ENCODE measurements around the gene RNF112.
A peak's percentile ranks its signal among the peaks of the same experiment; 100 is the strongest.

Gene RNF112

DNA sequence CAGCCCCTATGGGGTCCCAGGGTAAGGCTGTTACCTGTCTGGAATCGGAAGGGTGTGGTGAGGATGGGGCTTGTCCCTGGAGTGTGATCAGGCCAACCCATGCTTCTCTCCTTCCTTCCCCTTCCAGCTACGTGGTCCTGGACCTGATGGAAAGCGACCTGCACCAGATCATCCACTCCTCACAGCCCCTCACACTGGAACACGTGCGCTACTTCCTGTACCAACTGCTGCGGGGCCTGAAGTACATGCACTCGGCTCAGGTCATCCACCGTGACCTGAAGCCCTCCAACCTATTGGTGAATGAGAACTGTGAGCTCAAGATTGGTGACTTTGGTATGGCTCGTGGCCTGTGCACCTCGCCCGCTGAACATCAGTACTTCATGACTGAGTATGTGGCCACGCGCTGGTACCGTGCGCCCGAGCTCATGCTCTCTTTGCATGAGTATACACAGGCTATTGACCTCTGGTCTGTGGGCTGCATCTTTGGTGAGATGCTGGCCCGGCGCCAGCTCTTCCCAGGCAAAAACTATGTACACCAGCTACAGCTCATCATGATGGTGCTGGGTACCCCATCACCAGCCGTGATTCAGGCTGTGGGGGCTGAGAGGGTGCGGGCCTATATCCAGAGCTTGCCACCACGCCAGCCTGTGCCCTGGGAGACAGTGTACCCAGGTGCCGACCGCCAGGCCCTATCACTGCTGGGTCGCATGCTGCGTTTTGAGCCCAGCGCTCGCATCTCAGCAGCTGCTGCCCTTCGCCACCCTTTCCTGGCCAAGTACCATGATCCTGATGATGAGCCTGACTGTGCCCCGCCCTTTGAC is 30.3 kb upstream of the RNF112 start:
- peak; percentile 67 for DNase-seq (ENCODE audit: low spot score)
- peak overlapping the region; percentile 84 for H3K4me3 ChIP-seq
- TF ChIP-seq, protein P1, sequence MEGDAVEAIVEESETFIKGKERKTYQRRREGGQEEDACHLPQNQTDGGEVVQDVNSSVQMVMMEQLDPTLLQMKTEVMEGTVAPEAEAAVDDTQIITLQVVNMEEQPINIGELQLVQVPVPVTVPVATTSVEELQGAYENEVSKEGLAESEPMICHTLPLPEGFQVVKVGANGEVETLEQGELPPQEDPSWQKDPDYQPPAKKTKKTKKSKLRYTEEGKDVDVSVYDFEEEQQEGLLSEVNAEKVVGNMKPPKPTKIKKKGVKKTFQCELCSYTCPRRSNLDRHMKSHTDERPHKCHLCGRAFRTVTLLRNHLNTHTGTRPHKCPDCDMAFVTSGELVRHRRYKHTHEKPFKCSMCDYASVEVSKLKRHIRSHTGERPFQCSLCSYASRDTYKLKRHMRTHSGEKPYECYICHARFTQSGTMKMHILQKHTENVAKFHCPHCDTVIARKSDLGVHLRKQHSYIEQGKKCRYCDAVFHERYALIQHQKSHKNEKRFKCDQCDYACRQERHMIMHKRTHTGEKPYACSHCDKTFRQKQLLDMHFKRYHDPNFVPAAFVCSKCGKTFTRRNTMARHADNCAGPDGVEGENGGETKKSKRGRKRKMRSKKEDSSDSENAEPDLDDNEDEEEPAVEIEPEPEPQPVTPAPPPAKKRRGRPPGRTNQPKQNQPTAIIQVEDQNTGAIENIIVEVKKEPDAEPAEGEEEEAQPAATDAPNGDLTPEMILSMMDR (IDR thresholded peaks at IDR 0.05), result no peak
- peak overlapping the region; percentile 21 to 99 for H3K27ac ChIP-seq

DNA sequence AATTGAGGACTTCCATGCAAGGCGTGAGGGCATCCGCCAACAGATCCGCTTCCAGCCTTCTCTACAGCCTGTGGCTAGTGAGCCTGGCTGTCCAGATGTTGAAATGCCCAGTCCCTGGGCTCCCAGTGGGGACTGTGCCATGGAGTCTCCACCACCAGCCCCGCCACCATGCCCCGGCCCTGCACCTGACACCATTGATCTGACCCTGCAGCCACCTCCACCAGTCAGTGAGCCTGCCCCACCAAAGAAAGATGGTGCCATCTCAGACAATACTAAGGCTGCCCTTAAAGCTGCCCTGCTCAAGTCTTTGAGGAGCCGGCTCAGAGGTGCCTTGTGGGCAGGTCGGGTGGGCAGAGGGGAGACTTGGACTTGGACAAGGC is 29.7 kb upstream of the RNF112 start:
- TF ChIP-seq, protein P1 (IDR thresholded peaks at IDR 0.05), result no peak
- DNase-seq (ENCODE audit: low spot score), result peak; percentile 73

DNA sequence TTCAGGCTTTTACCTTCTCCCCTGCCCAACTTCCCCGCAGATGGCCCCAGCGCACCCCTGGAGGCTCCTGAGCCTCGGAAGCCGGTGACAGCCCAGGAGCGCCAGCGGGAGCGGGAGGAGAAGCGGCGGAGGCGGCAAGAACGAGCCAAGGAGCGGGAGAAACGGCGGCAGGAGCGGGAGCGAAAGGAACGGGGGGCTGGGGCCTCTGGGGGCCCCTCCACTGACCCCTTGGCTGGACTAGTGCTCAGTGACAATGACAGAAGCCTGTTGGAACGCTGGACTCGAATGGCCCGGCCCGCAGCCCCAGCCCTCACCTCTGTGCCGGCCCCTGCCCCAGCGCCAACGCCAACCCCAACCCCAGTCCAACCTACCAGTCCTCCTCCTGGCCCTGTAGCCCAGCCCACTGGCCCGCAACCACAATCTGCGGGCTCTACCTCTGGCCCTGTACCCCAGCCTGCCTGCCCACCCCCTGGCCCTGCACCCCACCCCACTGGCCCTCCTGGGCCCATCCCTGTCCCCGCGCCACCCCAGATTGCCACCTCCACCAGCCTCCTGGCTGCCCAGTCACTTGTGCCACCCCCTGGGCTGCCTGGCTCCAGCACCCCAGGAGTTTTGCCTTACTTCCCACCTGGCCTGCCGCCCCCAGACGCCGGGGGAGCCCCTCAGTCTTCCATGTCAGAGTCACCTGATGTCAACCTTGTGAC is 29.1 kb upstream of the RNF112 start:
- H3K4me3 ChIP-seq, result no peak overlapping the region
- peak; percentile 72 for DNase-seq (ENCODE audit: low spot score)
- TF ChIP-seq, protein P1 (IDR thresholded peaks at IDR 0.05), result no peak
- H3K27ac ChIP-seq, result peak overlapping the region; percentile 96 to 99

More for the DNA sequence above, 29.7 kb upstream of the RNF112 start:
- Histone ChIP-seq H3K4me3 (no peak overlapping the region), H3K27ac (peak overlapping the region; percentile 21 to 99)

GRCh38 chr17:19382531-19383444 is 28.2 kb upstream of the RNF112 start:
- TF ChIP-seq, protein P1 (IDR thresholded peaks at IDR 0.05), result no peak
- Histone ChIP-seq H3K27ac (peak overlapping the region; percentile 96 to 99), H3K4me3 (no peak overlapping the region)
- DNase-seq (ENCODE audit: low spot score), result peak; percentile 68

DNA sequence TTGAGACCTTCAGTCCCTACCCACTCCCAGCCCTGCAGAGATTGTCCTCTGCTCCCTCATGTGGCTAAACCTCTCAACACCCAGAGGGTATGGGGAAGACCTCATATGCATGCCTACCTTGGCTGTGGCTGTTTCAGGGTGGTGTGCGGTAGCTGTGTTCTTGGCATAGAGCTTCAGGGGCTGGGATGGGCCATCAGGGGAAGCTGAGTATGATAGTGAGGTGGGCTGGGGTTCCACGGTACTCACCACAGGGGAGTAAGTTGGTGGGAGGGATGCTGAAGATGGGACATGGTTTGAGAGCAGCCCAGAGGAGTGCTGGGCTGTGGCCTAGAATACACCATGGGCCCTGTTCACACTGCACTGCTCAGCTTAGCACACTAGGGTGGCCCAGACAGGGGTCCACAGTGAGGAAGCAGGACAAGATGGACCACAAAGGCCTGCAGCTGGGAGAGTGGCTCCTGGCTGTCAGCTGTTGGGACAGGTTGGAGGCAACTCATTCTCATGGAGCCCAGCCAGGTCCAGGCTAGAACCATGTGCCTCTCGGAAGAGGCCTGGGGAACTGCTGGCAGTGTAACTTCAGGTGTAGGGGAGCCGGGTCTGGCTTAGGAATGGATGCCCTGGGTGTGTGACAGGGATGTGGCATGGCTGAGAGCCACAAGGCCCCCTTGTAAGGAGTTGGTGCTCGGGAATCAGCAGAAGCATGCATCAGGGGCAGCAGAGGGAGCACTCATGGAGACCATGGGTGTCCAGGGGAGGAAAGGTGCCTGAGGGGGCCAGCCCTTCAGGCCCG is 27.2 kb upstream of the RNF112 start:
- H3K4me3 ChIP-seq, result peak overlapping the region; percentile 67
- TF ChIP-seq, protein P1 (IDR thresholded peaks at IDR 0.05), result no peak
- peak; percentile 75 for DNase-seq (ENCODE audit: low spot score)
- peak overlapping the region; percentile 96 to 99 for H3K27ac ChIP-seq

Data from coronary artery (tissue), 2 donors.